HG03135 (cell line): ENCODE data around the gene CETP.
A peak's percentile ranks its signal among the peaks of the same experiment; 100 is the strongest.

Source experiments
- ATAC-seq: cut with Tn5 transposase; IDR thresholded peaks from one replicate; pipeline ENCODE4 v1.9.1; 2021; ENCODE audit warnings: mild to moderate bottlenecking, moderate library complexity; ENCODE audit not compliant: unreplicated experiment

Gene CETP, protein sequence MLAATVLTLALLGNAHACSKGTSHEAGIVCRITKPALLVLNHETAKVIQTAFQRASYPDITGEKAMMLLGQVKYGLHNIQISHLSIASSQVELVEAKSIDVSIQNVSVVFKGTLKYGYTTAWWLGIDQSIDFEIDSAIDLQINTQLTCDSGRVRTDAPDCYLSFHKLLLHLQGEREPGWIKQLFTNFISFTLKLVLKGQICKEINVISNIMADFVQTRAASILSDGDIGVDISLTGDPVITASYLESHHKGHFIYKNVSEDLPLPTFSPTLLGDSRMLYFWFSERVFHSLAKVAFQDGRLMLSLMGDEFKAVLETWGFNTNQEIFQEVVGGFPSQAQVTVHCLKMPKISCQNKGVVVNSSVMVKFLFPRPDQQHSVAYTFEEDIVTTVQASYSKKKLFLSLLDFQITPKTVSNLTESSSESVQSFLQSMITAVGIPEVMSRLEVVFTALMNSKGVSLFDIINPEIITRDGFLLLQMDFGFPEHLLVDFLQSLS

DNA sequence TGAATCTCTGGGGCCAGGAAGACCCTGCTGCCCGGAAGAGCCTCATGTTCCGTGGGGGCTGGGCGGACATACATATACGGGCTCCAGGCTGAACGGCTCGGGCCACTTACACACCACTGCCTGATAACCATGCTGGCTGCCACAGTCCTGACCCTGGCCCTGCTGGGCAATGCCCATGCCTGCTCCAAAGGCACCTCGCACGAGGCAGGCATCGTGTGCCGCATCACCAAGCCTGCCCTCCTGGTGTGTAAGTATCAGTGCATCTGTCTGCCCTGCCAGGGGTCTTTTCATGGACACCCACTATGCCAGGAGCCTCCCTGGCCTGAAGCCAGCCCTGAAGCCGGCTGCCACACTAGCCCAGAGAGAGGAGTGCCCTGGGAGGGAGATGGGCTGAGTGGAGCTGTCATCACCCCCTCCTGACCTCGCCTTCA, at the start of gene CETP:
TSS of gene CETP (plus strand) at position 100 of the 431 bp plus-strand sequence. CDS start at position 130, 30 bp downstream.
- ATAC-seq: no peak

- no peak for ATAC-seq
These were observed 48.7 kb upstream of the CETP start for GRCh38 chr16:56912746-56913708.

- ATAC-seq: no peak
These were observed 46.9 kb upstream of the CETP start for GRCh38 chr16:56914896-56915295.

GRCh38 chr16:56915336-56916119, 46.2 kb upstream of the CETP start:
- no peak for ATAC-seq

- ATAC-seq: peak; percentile 65
These were observed 45.0 kb upstream of the CETP start for GRCh38 chr16:56916571-56917403.

DNA sequence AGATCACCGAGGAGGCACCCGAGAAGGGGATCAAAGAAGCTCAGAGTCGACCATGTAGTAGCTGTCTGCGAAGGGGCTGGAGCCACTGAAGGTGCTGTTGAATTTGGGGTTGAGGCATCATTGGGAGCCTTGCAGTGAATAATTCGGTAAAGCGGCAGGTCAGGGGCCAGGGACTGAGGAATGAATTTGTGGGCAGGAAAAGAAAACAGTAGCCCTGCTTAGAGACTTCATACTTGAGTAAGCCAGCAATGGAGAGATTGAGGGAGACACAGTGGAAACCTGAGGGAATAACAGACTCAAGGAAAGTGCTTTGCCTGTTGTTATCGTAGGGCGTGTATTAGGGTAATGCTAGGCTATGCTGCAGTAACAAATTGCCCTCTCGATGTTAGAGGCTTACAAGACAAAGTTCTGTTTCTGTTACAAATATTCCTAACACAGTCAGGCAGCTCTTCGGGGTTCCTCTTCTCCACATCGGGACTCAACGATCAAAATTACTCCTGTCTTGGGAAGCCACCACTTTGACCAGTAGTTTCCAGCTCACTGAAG, 43.2 kb upstream of the CETP start:
- no peak for ATAC-seq

- no peak for ATAC-seq
These were observed 42.5 kb upstream of the CETP start for GRCh38 chr16:56919099-56919800.

DNA sequence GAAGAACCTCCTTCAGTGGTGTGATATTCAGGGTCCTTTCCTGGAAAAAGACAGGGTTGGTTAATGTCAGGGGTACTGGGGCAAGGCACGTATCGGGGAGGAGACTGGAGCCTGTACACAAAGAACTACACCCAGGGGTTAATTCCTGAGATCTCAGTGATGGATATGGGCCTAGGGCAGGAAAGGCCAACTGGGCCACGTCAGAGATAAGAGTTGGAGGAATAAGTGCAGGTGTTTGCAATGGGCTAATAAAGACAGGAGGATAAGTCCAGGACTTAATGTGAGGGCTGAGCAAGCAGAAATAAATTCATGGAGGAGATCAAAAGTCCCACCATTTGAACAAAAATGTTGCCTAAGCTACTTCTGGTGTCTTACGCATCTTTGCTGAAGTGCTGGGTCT, 40.2 kb upstream of the CETP start:
- ATAC-seq: no peak

DNA sequence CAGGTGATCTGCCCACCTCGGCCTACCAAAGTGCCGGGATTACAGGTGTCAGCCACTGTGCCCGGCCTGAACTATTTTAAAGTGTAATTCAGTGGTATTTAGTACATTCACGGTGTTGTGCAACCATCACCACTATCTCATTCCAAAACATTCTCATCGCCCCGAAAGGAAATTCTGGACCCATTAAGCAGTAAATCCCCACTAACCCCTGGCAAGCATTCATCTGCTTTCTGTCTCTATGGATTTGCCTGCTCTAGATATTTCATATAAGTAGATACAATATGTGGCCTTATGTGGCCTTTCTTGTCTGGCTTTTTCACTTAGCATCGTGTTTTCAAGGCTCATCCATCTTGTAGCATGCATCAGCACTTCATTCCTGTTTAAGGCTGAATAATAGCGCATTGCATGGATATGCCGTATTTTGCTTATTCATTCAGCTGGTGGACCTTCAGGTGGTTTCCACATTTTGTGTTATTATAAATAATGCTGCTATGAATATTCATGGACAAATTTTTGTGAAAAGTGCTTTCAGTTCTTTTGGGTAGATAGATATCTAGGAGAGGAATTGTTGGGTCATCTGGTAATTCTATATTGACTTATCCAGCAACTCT, 38.2 kb upstream of the CETP start:
- ATAC-seq: no peak

GRCh38 chr16:56927471-56927870, 34.3 kb upstream of the CETP start:
- ATAC-seq: no peak

DNA sequence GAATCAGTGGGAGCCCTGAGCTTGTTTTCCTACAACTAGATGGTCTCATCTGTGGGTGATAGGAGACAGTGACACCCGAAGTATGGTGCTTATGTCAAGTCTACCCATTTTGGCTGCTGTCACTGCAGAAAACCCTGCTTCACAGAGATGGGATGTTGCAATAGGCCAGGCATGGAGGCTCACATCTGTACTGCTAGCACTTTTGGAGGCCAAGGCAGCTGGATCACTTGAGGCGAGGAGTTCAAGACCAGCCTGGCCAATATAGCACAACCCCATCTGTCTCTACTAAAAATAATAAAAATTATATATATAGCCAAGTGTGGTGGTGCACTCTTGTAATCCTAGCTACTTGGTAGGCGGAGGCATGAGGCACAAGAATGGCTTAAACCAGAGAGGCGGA, 32.1 kb upstream of the CETP start:
- no peak for ATAC-seq

DNA sequence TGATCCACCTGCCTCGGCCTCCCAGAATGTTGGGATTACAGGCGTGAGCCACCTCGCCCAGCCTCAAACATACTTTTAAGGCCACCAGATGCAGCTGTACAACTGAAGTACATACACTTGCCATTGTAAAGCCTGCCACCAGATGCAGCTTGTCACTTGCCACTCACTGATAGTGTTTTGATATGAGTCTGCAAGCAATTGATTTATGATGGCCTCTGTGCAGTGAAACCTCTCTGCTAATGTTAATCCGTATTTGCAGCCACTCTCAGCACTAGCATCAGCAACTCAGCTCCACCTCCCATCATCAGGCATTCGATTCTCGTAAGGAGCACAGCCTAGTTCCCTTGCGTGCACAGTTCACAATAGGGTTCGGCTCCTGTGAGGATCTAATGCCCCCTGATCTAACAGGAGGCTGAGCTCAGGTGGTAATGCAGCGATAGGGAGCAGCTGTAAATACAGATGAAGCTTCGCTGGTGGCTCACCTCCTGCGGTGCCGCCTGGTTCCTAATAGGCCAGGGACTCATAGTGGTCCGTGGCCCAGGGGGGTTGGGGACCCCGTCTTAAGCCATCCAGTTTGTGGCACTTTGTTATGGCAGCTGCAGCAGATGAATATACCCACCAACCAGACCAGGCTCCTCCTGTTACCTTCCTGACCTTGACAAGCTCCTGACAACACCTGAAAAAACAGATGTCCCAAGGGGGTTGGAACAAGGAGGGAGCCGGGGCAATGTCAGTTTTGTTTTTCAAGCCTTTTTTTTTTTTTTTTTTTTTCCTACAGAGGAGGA, 31.1 kb upstream of the CETP start:
- no peak for ATAC-seq

DNA sequence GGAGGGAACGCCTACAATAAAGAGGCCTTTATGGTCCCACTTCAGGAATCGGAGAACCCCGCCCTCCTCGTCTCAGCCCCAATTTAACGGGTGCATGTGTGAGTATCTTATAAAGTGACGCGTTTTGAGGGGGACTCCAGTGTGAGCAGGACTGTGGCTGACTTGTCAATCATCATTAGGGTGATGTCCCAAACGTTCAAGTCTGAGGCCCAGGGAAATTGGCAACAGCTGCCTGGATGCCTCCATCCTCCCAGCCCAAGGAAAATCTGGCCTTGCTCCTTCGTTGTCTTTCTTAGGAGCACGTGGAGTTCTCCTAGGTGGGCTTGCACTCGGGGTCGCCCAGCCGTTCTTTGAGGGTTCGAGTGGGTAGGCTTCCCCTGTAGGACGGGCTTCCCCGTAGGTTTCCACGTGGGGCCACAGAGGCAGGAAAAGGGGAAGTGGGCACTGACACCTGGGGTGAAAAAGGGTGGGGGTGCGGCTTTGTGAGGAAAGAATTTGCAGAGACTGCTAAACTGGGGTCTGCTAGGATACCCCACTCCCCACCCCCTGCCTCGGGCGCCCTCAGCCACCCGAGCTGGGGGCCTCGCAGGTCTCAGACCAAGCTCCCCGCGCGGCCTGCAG, 30.4 kb upstream of the CETP start:
- peak; percentile 40 for ATAC-seq

GRCh38 chr16:56931892-56932720, 29.6 kb upstream of the CETP start, which contains the start of gene HERPUD1:
Gene HERPUD1 (plus strand): TSS chr16:56932142. CDS start chr16:56932245, 103 bp downstream.
- ATAC-seq: peak; percentile 85

DNA sequence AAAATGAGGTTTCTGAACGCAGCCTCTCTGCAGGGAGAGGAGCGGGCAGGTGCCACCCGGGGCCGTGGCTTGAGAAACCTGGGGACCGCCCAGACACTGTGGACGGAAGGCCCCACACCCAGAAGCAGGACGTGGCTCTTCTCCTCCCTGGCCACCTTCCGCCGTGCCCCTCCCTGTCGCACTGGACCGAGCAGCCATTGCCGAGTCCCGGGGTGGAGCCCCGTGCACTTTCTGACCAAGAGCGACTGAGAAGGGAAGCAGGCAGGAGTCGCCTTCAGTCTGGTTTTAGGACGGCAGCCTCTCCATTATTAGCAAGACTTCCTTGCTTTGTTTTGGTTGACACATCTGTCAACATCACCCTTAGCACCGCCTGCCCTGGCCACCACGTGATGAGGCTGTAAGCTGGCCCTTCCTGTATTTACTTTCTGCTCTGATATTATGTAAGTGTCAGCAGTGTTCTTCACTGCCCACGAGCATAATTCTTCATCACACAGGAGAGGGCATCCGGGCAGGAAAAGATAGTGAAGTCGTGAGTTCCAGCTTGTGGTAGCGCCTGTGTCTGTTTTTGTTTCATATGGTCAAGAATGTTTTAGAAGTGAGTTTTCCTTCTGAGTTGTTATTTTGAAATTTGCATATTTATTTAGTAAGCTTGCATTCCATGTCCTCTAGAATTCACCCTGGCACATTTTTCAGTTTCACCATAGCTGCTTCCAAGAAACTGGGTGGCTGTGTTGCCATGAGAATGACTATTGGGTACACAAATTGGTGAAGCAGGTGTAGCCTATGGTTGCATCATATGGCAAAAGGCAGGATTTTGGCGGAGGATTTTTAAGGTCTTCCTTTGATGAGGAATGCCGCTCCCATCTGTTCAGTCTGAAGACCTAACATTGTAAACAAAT, 28.8 kb upstream of the CETP start:
- peak; percentile 8 for ATAC-seq
